Left forelimb (tissue), 1 donor: ENCODE measurements around the gene CYP46A1.

Experiments
- DNase-seq: peaks from one replicate; pipeline ENCODE4 v3.0.0-alpha.2; 2018; ENCODE audit warnings: low spot score

The CYP46A1 gene

GRCh38 chr14:99742509-99743487 lies 58.7 kb downstream of the CYP46A1 start:
- no peak for DNase-seq

DNA sequence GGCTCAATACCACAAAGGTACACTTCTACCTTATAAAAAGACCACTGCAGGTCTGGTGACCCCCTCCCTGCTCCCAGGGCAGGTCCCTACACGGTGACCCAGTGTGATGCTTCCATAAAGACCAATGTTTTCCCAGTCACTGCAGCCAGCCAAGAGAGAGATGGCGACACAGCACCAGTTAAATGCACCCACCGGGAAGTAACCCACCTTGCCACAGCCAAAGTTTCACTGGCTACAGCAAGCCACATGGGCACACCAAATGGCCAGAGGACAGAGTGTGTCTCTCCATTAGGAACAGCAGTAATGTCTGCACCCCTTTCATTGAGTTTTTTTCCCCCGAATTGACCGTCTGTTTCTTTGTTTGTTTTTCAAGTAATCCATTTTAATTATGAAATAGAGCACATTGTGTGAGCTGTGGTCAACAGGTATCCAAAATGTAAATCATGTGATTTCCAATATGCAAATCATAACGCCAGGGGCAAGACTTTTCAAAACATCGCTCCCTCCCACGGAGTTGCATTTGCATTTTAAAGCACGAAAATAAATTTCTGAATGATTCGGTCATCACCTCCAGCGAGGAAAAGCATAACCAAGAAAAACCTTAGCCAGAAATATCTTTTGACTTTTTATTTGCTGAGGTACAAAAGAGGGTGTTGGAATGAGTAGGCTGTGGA lies 60.2 kb downstream of the CYP46A1 start:
- no peak for DNase-seq

DNA sequence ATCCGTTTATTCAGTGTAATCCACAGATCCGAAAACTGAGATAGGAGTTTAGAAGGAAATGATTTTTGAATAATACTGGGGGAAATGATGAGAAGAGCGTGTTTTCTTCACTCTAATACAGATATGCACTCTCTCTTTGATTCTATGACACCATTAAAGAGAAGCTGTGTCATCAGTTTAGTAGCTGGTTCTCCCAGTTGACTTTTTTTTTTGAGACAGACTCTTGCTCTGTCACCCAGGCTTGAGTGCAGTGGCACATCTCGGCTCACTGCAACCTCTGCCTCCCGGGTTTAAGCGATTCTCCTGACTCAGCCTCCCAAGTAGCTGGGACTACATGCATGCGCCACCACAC lies 60.8 kb downstream of the CYP46A1 start:
- no peak for DNase-seq

DNA sequence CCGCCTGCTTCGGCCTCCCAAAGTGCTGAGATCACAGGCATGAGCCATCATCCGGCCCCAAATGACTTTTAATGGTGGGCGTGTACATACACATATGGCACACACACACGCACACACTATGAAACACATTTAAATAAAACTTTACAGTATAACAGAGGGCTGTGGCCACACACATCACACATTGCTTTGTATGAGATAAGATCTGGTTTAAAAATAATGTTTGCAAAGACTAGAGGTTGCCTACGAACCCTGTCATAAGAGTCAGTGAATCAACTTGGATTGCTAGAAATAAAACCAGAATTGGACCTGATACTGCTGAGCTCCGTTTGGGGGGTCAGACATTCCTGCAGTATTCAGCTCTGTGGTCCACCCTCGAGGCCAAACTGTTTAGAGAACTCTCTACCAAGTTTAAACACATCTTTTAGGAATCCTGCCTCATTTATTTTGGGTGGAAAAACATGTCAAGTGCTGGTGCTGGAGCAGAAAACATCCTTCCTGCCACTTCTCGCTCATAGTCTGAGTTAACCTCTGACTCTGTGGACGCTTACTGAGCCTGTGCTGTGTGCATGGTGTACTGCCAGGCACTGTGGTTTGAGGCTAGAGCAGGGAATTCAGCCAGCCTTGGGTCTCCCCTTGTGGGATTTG lies 61.3 kb downstream of the CYP46A1 start:
- DNase-seq, result no peak

- DNase-seq, result no peak
These were observed 63.1 kb downstream of the CYP46A1 start for GRCh38 chr14:99747167-99747566.

- no peak for DNase-seq
These were observed 63.7 kb downstream of the CYP46A1 start for GRCh38 chr14:99747582-99748330.

GRCh38 chr14:99748529-99748928 lies 64.4 kb downstream of the CYP46A1 start:
- DNase-seq, result no peak

GRCh38 chr14:99749142-99749541 lies 65.0 kb downstream of the CYP46A1 start:
- DNase-seq, result no peak

DNA sequence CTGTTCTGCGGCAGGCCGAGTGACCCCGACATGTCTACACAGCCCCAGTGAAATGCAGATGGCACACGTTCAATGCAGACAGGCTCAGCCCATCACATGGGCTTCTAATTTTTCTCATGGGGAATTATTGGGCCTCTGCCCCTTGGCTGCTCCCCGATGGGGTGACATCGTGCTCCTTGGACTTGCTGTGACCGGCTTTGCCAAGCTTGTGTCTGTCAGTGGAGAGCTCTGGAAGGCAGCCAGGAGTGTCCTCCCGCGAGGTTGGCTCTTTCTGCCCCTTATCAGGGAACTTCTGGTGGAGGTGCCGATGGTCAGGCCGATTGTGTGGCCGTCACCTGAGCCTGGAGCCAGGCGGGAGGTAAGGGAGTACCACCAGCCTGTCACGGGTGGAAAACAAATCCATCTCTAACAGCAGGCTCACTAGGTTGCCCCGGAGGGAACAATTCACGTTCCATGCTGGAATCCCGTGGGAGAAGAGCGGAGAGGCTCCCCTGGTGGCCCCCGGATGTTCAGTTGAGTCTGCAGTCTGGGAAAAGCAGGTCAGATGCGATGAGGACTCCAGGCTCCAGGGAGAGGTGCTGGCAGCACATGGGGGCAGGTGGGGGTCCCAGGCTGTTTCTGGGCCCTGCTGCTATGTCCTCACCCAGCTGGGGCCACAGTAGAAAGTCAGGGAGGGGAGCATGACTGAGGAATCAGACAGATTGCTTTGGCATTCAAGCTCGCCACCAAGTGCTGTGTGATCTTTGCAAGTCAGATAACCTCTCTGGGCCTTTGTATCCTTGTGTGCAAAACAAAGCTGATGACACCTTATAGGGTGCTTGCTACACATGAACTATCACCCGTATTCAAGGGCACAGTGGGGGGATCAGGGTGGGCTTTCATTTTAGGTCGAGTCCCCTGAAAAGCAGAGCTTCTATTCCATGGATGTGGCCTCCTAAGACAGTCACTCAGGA lies 65.9 kb downstream of the CYP46A1 start:
- DNase-seq, result no peak

DNA sequence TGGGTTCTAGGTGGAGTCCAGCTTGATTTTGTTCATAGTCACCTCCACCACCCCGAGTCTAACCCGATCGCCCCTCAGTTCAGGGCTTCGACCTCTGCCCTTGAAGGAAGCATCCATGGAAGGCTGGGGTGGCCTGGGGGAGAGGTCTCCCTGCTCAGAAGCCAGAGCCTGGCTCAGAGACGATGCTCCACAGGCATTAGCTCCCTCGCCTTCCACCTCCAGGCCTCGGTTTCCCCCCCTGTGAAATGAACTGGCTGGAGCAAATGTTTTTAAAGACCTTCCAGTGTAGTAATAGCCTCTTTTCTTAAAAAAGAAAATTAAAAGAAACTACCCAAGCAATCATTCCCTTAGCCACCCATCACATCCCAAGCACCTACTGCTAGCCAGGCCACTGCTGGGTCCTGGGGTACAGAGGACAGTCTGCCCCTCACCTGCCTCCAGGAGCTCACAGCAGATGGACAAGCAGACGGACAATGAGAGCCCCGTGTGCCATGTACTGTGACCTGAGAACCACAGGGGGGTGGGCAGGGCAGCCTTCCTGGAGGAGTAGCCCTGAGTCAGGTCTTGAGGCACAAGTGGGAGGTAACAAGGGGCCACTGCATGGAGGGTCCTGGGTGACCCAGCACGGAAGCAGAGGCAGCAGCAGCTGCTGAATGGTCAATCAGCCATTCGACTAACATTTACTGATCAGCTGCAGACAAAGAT lies 66.8 kb downstream of the CYP46A1 start:
- DNase-seq, result no peak

DNA sequence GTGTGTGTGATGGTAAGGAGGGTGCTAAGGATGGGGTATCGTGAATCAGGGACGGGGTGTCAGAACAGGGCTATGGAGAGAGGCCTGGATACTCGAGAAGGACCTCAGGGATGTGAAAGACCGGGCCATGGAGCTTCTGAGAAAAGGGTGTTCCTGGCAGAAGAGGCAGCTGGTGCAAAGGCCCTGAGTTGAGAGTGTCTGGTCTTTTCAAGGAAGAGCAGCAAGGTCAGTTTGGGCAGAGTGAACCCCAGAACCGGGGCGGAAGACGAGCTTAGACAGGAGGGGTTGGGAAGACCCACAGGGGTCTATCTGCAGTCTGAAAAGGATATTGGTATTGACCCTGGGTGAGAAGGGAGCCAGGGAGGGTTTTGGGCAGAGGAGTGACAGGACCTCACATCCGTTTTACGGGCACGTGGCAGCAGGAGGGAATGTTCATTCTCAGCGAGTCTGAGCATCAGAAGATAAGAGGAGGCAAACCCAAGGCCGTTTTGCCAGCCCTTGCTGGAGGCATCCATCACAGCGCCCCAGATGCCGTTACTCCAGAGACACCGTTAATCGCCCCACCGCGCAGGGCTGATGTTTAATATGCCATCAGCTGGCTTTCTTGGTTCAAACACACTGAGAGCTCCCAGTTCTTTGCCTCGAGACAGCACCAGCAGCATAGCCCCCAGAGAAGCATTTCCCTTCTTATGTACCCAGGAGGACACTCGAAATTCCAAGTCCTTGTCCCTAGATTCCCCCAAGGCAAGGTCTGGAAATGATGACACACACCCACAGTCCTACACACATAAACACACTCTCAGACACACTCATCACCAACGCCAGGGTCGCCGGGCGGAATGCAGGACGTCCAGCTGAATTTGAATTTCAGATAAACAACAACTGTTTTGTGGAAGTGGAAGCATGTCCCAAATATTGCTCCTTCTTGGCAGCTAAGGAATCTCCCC lies 67.7 kb downstream of the CYP46A1 start:
- no peak for DNase-seq

DNA sequence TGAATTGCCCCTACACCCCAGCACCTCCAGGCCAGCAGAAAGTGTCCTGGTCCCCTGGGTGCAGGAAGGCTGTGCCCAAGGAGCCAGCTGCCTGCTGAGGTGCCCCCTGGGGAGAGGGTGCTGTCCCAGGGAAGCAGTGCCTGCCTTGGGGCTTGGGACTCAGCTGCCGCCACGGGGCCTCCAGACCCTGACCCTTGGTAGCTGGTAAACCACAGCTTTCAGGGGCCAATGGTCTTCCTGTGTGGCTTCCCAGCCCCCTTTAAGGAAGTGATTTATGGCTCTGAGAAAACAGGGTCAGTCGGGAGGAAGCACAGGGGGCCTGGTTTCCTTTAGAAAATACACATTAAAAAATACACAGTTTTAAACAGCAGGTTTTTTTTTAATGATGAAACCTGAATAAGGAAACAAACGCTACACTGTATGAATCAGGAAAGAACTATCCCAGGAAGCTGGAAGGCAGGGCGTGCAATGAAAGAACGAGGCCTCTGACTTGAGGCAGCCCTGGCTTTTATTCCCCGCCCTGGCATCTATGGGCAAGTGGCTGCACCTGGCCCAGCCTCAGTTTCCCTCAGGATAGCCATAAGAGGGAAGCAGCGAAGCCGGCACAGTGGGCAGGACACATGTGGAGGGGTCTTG lies 68.5 kb downstream of the CYP46A1 start:
- DNase-seq, result no peak

DNA sequence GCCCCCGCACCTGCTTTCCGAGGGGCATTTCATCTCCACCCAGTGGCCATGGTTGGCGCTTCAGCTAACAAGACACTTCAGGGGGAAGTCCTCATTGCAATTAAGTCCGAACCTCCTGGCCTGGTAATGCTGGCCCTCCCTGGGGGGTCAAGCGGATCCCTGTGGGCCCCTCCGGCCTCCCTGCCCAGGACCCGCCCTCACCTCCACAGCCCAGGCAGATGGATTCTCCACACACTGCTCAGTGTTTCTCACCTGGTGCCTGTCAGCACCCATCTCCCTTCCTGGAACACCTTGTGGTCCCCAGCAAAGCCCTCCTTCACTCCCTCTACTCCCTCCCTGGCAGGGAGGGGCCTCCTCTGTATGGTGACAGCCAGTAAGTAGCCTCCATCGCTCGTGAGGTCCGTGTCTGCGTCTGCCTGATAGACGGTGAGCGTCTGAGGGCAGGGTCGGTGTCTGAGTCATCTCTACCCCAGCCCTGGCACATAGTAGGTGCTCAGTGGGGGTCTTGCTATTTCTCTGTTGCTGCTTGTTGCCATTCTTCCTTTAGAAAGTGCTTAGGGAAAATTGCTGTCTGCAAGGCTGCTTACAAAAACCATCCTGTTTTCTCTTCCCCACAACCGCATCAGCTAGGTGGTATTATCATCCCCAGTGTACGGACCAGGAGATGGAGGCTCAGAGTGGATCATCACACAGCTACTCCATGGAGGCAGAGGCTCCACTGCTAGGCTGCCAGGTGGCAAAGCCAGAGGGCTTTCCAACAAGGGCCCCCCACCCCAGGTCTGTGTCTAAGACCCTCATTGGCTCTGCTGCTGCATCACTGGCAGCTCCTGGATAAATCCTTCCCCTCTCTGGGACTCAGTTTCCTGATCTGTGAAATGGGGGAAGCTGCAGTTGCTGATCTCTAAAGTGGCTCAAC lies 69.4 kb downstream of the CYP46A1 start:
- no peak for DNase-seq

- DNase-seq, result no peak
These were observed 70.3 kb downstream of the CYP46A1 start for GRCh38 chr14:99754141-99755067.

GRCh38 chr14:99755068-99755405 lies 70.9 kb downstream of the CYP46A1 start:
- no peak for DNase-seq
